CMK (cell line): ENCODE data around the gene DIP2A.

Source experiments
- DNase-seq: peaks from one replicate; pipeline ENCODE4 v3.0.0-alpha.2; 2010; ENCODE audit warnings: low read depth

The DIP2A gene

GRCh38 chr21:46538262-46538661, 79.6 kb downstream of the DIP2A start:
- no peak for DNase-seq

GRCh38 chr21:46538851-46539666, 80.4 kb downstream of the DIP2A start:
- no peak for DNase-seq

GRCh38 chr21:46540087-46540710, 81.5 kb downstream of the DIP2A start:
- DNase-seq: no peak

GRCh38 chr21:46542588-46543124, 84.0 kb downstream of the DIP2A start:
- DNase-seq: no peak

GRCh38 chr21:46543306-46543705, 84.6 kb downstream of the DIP2A start:
- DNase-seq: no peak

GRCh38 chr21:46544003-46544402, 85.3 kb downstream of the DIP2A start:
- DNase-seq: no peak

- DNase-seq: no peak
Measured at GRCh38 chr21:46544824-46545223, 86.1 kb downstream of the DIP2A start.

- DNase-seq: no peak
Measured at GRCh38 chr21:46545363-46545762, 86.7 kb downstream of the DIP2A start.

- DNase-seq: no peak
Measured at GRCh38 chr21:46545911-46546310, 87.2 kb downstream of the DIP2A start.

- DNase-seq: no peak
Measured at GRCh38 chr21:46546799-46547198, 88.1 kb downstream of the DIP2A start.

GRCh38 chr21:46549650-46550049, 91.0 kb downstream of the DIP2A start:
- no peak for DNase-seq

GRCh38 chr21:46550116-46550941, 91.6 kb downstream of the DIP2A start:
- DNase-seq: no peak

- no peak for DNase-seq
Measured at GRCh38 chr21:46551636-46552241, 93.0 kb downstream of the DIP2A start.

GRCh38 chr21:46552274-46552673, 93.6 kb downstream of the DIP2A start:
- DNase-seq: no peak

- DNase-seq: no peak
Measured at GRCh38 chr21:46552865-46553379, 94.2 kb downstream of the DIP2A start.

- no peak for DNase-seq
Measured at GRCh38 chr21:46553993-46554392, 95.3 kb downstream of the DIP2A start.

- DNase-seq: no peak
Measured at GRCh38 chr21:46554431-46555224, 95.9 kb downstream of the DIP2A start.

- DNase-seq: no peak
Measured at GRCh38 chr21:46555225-46555617, 96.5 kb downstream of the DIP2A start.

- DNase-seq: no peak
Measured at GRCh38 chr21:46555678-46556077, 97.0 kb downstream of the DIP2A start.

GRCh38 chr21:46556802-46557201, 98.1 kb downstream of the DIP2A start:
- no peak for DNase-seq

GRCh38 chr21:46557469-46557868, 98.8 kb downstream of the DIP2A start:
- no peak for DNase-seq
